Stimulated activated CD4-positive, alpha-beta T cell treated with anti-CD3 and anti-CD28 coated beads, Interleukin-4, amount 100 ng/mL, for 1 hour (primary cell): Measurements from ENCODE around the gene CDH23.

Experiments
- DNase-seq: peaks from one replicate; pipeline ENCODE4 v3.0.0-alpha.2; 2020

CDH23 gene

DNA sequence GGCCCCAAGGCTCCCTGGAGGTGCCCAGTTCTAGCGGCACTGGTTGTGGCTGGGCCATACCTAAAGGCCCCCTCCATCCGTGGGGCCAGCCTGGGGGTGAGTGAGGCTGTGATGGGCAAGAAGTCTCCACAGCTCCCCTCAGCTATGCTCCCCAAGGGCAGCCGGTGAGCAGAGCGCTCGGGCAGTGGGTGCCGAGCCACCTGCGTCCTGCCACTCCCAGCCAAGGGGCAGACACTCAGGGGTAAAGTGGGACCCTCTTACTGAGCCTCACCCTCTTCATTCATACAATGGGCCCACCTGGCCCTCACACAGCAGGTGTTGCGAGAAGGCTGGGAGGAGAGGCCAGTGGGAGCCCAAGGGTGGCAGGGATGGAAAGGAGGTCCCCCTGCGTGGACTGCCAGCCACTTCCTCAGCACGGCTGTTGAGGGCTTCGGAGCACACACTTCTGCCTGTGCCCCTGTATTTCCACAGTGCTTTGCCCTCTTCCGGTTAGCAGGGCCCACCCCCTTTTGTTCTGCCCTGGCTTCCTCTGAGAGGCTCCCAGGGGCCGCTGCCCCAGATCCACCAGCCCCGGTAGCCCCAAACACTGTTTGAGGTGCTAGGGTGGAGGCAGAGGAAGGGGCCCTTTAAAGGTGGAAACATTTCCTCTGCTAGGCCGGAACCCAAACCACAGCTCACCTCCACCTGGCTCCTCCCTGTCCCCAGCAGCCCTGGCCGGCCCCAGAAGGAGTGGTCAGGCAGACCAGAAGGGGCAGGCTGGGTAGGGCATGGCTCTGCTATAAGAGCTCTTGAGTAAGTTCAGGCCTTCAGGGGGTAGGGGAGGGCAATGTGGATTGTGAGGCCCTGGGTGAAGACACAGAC lies 339.2 kb downstream of the CDH23 start:
- peak; percentile 43 for DNase-seq

- no peak for DNase-seq
Observed at GRCh38 chr10:71736570-71736952, 339.8 kb downstream of the CDH23 start.

DNA sequence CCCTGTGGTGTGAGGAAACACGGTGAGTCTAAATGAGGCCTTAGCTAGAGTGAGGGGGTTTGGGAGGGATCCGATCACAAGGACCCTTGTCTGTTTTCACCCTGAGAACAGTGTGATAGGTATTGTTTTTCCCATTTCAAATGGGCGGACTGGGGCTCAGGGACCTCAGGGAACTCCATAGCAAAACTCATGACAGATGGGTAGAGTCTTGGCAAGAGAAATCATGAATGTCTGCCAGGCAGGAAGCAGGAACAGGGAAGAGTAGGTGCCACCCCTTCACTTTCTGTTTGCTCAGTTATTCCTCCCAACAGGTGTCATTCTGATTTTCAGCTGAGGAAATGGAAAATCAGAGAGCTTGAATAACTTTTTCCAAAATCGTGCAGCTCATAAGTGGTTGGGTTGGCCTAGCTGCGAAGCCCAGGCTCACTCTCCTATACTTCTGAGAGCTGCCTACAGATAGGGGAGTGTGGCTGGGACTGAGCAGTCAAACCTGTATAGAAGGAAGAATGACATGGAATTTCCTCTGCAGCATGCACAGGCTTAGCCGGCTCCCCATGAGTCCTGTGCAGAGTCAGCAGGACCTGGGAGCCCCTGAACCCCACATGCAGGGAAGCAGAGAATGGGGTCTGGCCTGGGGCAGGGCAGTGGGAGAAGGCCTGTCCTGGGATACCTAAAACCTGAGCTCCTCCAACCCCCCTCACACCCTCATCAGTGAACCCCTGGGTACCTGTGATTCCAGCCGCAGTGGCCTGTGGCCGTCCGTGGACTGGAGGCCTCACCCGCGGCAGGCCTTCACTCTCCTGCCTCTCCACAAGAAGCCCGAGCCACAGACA lies 340.5 kb downstream of the CDH23 start:
- DNase-seq = no peak

DNA sequence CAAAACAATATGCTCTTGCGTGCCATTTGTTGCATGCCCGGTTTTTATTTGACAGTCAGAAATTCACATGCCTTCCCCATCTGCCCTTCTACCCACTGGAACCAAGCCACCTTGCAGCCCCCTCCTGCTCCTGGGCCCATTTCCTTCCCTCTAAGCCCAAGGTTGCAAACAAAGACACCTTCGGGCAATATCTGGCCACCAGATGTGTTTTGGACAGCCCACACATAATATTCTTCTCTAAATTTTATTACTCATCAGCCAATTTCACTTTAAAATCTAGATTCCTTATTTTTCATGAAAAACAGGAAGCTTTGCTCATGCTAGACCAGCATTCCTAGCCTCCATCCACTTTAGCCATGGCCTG lies 341.1 kb downstream of the CDH23 start:
- no peak for DNase-seq

- no peak for DNase-seq
Observed at GRCh38 chr10:71739358-71739900, 342.7 kb downstream of the CDH23 start.

- DNase-seq = no peak
Observed at GRCh38 chr10:71740069-71740653, 343.4 kb downstream of the CDH23 start.

DNA sequence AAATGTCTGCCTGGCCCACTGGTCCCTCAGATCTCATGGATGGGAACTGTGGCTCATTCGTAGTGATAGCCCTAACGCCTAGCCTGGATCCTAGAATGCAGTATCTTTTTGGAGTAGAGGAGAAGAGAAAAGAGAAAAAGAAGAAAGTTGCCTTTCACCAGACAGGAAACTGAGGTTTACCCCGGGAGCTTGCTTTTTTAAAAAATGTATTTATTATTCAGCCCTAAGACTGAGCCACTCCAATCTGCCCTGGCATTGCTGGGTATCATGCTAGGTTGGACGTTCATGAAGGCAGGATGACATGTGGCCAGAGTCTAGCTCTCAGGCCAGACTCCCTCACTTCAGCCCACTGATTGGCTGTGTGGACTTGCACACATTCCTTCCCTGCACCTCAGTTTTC lies 344.3 kb downstream of the CDH23 start:
- DNase-seq = no peak

DNA sequence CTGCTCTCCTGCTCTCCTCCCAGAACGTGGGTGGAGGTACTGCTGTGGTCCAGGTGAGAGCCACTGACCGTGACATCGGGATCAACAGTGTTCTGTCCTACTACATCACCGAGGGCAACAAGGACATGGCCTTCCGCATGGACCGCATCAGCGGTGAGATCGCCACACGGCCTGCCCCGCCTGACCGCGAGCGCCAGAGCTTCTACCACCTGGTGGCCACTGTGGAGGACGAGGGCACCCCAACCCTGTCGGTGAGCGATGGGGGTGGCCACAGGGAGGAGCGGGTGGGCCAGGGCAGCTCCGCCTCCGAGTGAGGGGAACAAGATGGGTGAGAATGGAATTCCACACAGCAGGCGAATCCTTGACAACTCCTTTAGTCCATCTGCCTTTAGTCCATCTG lies 345.0 kb downstream of the CDH23 start:
- no peak for DNase-seq

DNA sequence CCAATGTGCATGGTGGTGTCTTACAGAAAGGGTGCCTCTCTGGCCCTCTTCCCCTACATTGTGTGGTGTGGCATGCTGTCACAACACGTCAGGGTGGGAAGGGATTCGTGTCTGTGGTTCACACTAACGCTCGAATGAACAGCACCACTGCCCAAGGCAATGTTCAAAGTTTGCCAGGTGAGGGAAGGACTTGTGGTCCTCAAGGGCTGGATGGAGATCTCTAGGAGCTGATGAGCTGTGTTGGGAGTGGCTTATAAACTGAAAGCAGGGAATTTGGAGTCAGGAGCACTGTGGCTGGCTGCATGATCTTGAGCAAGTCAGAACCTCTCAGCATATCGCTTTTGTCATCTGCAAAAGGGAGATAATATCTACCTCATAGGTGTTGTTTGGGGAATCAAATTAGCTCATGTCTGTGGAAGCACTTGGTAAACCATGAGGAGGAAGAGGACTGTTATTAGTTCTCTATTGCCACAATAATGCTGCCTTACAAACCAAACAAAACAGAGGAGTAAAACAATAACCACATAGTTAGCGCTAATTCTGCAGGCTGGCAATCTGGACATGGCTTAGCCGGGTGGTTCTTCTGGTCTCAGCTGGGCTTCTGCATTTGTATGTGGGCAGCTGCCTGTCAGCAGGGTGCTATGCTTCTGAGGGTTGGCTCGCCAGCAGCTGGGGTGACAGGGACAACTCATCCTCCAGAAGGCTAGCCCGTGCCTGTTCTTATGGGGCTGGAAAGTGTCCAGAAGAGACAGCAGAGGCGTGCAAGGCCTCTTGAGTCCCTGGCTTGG lies 345.8 kb downstream of the CDH23 start:
- no peak for DNase-seq

GRCh38 chr10:71743089-71743838 lies 346.5 kb downstream of the CDH23 start:
- no peak for DNase-seq

GRCh38 chr10:71743866-71744265 lies 347.1 kb downstream of the CDH23 start:
- DNase-seq = no peak

DNA sequence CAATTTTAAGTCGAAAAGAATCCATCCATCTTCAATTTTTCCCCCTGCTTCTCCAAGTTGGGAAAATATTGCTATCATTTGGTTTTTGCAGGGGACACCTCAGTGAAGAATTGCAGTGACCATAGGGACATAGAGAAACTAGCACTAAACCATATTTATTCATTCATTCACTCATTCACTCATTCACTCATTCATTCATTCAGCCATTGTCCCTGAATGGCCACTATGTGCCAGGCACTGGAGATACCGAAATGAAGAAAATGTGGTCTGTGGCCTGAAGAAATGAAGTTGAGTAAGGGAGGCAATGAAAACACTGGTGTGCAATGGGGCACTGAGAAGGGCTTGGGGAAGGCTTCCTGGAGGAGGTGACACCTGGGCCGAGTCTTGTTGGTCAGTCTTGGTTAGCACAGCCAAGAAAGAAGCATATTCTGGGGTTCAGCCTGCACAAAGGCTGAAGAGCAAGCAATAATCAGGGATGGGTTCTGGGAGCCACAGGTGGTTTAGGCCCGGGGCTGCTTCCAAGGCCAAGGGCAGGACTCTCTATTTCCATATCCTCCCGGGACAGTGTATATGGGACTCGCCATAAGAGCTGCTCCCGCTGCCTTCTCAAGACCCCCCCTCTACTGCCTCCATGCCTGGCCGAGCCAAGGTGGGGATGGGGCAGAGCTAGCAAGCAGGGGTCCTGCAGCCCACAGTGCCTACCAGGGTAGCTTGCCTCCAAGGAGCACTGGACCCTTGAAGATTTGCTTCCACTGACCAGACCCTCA lies 348.4 kb downstream of the CDH23 start:
- no peak for DNase-seq

DNA sequence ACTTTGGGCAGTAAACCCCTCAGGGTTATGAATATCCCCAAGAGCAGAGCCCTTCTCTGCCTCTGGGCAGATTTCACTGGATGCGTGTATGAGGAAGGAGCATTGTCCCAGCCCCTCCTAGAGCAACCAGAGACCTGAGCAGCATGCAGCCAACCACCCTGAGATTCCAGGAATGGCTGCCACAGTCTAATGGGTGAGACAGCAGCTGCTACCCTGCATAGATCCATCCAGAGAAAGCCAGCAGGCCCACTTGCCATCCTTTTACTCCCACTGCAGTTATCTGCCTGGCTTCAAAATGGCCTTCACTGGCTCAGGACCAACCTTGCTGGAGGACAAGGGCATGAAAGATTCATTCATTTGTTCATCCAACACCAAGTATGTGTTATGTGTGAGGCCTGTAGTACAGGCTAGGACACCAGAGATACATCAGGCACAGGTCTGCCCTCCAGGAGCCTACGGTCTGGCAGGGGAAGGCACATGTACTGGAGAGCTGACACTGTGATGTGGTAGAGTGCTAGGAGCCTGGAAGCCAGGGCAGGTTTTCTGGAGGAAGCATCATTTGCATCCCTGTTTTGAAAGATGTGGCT lies 349.0 kb downstream of the CDH23 start:
- no peak for DNase-seq

- DNase-seq = no peak
Observed at GRCh38 chr10:71746344-71747037, 349.8 kb downstream of the CDH23 start.

GRCh38 chr10:71747039-71747531 lies 350.4 kb downstream of the CDH23 start:
- no peak for DNase-seq

GRCh38 chr10:71747551-71748523 lies 351.1 kb downstream of the CDH23 start:
- no peak for DNase-seq

DNA sequence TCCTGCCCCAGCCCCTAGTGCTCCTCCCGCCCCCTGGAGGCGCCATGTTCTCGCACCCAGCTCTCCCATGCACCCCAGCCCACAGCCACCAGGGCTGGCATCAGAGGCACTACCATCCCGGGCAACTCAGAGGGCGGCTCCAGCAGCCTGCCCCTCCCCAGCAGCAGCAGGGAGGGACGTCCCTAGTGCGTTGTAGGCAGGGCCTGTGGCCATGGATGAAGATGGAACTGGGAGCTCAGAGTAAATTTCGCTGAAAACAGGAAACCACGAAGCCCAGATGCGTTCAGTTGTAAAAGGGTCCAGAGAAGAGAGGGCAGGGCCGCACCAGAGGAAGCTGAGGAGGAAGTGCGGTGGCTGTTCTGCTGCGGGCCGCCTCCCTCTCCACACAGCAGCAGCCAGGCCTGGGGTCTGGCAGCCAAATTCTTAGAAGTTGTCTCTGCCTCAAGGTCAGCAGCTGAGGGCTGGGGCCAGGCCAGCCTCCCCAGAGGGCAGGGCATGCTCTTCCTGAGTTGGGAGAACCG lies 352.0 kb downstream of the CDH23 start:
- peak; percentile 58 for DNase-seq

DNA sequence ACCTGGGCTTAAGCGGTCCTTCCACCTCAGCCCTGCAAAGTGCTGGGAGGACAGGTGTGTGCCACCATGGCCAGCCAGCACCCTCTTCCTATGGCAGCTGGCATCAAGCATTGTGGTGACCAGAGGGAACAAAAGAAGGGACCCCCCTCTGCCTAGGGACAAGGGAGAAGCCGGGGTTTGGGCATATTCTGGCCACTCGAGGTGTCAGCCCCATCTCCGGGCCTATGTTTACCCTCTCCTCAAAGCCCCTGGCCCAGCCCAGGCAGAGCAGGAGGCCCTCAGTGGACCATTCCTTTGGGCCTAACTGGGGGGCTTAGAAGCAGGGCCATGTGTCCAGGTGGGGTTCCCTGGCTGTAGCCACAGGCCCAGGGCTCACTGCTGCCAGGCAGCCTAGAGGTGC lies 352.7 kb downstream of the CDH23 start:
- no peak for DNase-seq
